Left forelimb (tissue), 1 donor: ENCODE data around the gene TBC1D16.
A peak's percentile ranks its signal among the peaks of the same experiment; 100 is the strongest.
"Not testable (repeated sequence)": the region's sequence is repeated elsewhere in the genome, so short reads cannot be mapped to it uniquely, and the experiment has no call there.

Source experiments
- DNase-seq: peaks from one replicate; pipeline ENCODE4 v3.0.0-alpha.2; 2018; ENCODE audit warnings: low spot score

Gene TBC1D16

DNA sequence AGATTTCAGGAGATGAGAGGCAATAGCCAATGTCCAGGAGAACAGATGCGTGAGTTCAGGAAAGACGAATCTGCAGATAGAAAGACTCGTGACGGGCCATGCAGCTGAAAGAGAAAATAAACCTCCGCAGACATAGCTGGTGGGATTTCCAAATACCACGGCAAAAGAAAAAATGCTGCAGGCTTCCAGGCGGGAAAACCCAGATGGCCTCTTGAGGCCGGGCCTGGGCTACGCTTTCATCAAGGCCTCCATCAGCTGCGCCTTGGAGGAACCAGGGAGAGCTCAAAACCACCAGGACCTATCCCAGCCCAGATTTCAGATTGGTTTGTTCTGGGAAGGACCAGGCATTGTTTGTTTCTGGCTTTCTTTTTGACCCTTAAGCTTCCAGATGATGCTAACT, 17.4 kb upstream of the TBC1D16 start:
- DNase-seq = no peak

DNA sequence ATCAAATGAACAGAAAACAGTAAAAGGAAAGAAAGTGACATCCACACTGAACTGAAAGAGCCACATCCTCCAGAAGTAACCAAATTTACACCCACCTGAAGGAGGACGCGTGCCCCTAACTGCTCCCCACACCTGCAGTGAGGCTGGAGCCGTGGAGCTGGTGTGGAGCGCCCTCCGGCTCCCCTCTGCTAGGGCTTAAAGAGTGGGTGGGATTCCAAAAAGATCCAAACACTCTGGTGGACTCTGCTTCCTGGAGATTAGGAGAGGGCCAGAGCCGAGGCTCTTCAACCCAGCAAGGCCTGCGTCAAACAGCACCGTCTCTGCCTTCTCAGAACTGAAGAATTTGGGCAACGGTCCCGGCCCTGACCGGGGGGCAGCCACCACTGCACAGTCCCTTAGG, 16.0 kb upstream of the TBC1D16 start:
- no peak for DNase-seq

DNA sequence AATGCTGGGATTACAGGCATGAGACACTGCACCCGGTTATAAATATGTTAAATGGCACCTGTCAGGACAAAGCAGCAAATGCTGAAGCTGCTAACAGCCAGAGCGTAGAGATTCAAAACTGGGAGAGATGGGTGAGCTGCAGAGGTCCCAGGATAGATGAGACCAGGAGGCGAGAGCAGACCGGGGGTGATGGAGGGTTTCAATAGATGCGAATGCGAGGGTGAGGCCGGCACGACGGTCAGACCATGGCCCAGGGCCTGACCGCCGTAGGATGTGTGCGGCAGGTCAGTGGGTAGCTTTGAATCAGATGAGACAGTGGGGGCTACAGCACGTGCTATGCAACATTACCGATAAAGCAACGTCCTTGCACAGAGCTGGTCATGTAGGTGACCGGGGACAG, 15.0 kb upstream of the TBC1D16 start:
- DNase-seq = no peak

DNA sequence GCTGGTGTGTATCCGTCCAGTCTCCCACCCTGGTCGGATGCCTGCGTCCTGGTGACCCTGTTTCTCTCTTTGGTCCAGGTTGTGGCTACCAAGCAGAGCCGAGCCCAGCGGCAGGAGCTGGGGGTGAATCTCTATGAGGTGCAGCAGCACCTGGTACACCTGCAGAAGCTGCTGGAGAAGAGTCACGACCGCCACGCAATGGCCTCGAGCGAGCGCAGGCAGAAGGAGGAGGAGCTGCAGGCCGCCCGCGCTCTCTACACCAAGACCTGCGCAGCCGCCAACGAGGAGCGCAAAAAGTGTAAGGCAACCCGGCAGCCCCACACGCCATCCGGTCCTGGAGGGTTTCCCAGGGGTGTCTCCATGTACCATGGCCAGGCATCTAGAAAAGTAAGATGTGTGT, 14.3 kb upstream of the TBC1D16 start:
- DNase-seq = no peak

DNA sequence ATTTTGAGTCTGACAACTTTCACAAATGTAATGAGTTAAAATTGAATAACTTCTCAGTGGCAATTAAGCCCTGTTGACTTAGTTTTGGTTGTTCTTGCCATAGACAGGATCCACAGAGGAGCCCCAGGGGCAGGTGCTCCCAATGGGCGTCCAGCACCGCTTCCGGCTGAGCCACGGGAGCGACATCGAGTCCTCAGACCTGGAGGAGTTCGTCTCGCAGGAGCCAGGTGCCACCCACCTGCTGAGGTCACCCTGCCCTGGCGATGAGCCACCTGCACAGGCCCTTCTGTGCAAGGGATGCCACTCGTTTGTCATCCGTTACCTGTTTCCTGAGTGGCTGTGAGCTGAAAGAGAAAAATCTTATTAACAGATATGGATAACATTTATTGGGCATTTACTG, 11.5 kb upstream of the TBC1D16 start:
- no peak for DNase-seq

DNA sequence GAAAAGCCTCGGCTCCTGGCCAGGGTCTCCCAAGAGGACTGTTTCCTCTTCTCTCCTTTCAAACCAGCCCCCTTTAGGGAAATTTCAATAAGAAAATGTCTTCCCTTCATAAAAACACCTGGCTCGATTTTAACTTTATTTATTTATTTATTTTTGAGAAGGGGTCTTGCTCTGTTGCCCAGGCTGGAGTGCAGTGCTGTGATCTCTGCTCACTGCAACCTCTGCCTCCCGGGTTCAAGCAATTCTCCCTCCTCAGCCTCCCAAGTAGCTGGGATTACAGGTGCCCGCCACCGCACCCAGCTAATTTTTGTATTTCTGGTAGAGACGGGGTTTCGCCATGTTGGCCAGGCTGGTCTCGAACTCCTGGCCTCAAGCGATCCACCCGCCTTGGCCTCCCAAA, 11.0 kb upstream of the TBC1D16 start:
- DNase-seq = not testable (repeated sequence)

DNA sequence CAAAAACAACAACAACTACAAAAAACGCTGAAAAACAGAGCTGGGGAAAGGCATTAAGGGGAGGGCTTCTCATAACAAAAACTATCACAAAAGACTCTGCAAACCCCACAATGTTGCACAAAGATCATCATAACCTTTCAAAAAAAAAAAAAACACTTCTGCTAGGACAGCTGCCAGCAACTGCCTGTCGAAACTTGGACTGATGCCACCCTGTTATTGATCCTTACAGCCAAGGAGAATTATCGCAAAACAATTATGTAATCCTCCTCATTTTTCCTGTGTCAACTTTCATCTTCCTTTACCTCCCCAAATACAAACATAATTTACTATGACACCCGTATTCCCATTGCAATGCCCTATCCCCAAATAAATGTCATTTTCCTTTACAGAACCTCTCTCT, 10.0 kb upstream of the TBC1D16 start:
- DNase-seq = no peak

DNA sequence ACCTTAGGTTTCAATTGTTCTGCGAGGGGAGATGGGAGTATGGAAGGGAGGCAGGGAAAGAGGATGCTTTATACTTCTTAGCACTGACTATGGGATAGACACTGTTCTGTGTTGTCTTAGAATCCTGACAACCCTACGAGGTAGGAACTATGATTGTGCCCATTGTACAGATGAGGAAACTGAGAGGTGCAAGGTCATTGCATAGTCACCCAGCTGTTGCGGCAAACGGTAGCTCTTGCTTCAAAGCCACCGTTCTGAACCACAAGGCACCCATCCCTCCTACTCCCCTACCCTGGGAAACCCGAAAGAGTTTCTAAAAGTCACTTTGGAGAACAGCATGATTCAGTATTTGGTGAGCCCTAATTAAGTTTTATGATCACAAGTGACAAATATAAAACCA, 8.3 kb upstream of the TBC1D16 start:
- DNase-seq = no peak

DNA sequence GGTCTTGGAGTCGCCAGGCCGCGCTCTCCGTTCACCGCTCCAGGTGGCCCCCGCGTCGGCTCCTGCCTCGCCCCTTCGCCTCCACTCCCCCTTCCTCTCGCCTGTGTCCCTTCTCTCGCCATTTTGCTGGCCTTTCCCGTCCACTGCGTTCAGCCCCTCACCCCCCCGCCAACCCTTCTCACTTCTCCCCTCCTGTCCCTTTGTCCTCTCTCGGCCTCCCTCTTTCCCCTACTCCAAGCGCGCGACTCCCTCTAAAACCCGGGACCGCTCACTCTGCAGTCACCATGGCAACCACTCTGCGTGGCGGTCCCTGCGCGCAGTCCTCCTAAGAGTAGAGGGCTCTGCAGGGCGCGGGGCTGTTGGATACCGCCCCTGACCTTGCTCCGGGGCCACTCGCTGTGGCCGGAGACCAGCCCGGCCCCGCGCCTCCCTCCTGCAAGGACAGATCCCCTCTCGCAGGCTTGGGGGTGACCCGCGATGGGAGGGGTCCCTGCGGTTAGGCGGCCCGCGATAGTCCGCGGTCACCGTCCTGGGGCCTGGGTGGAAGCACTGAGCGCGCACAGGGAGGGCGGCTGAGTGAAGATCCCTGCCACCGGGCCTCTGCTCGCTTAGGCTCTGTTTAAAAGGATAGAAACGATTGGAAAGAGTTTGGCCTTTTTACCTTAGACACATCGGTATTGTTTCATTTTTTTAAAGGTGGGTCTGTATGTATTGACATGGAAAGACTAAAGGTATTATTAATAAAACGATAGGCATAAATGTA, 1.2 kb upstream of the TBC1D16 start:
- peak; percentile 76 for DNase-seq

DNA sequence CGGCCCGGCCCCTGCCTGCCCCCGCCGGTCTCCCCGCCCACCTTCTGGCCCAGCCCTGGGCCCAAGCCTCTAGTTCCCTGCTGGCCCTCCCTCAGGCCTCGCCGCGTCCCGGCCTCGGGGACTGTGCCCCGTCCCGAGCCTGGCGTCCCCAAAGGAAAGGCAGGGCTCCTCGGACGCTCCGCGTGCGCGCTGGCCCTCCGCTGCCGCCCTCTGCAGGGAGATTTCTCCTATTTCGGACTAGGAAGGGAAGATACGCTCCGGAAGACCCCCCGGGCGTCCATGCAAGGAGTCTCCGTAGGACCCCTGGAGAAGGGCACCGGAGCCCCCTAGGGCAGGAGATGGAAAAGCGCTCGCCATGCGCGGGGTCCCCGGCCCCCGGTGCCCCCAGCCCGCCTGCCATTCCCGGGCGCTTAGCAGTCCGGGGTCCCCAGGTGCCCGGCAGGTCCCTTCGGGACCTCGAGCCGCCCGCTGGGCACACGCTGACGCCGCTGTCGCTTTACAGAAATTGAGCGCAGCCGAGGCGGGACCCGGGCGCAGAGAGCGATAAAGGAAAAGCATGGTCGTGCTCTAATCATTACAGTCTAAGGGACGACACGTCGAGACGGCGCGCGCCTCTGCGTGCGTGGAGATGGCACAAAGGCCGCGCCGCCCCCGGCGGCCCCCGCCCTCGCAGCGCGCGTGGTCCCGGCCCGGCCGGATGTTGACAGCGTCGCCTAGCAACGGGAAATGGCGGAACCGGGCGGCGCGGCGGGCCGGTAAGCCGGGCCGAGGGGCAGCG, 454 bp upstream of the TBC1D16 start, which contains the start of gene CCDC40:
Gene CCDC40, plus strand, starts transcription at position 706 of the 778 bp plus-strand sequence. Its CDS starts 21 bp downstream, at position 727.
- DNase-seq = peak; percentile 91

DNA sequence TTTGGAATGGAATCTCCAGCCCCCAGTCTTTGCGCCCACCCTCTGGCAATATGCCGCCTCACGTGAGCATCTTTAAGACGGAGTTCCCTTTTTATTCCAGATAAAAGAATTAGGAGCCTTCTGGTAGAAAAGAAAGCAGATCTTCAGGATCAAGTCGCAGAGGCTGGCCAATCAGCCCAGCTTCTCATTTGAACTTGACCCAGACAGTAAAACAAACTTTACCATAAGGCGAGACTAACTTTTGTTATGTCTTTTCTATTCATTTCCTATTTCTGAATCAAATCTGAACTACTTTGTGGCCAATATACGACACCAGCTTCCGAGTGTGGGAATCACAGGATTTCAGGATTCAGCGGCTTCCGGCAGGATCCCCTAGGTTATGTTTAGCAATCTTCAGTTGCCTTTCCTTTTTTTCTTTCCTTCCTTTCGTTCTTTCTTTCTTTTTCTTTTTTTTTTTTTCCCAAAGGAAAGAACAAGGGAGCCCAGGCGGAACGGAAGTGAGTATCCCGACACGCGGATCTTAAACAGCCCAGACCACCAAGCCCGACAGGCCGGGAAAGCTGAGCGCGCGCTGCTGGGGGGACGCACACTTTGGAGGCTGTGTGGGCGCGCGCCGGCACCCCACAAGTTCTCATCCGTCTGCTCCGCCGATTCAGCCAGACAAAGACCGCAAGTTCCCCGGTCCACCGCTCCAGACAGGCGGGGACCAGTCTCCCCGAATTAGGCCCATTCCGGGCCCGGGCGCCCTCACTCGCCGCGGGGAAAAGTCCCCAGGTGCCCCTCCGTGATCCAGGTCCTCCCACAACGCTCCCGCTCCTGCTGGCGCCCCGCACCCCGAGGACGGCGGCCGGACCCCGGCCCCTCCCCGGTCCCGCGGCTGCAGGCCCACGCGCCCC, 633 bp downstream of the TBC1D16 start:
- peak; percentile 73 for DNase-seq

DNA sequence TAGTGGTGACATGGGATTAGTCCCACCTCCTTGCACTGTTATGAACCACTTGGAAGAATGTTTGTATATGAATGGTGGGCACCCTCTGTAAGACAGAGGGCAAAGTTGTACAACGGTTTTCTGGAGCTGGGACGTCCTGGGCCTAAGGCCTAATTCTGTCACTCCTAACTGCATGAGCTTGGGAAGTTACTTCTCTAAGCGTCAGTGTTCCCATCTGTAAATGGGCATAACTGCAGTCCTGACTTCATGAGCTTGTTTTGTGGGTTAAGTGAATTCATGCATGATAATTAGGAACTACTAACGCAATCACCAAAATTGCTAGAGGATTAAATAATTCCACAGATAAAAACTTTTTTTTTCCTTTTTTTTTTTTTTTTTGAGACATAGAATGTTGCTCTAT, 1.8 kb downstream of the TBC1D16 start:
- DNase-seq = no peak

DNA sequence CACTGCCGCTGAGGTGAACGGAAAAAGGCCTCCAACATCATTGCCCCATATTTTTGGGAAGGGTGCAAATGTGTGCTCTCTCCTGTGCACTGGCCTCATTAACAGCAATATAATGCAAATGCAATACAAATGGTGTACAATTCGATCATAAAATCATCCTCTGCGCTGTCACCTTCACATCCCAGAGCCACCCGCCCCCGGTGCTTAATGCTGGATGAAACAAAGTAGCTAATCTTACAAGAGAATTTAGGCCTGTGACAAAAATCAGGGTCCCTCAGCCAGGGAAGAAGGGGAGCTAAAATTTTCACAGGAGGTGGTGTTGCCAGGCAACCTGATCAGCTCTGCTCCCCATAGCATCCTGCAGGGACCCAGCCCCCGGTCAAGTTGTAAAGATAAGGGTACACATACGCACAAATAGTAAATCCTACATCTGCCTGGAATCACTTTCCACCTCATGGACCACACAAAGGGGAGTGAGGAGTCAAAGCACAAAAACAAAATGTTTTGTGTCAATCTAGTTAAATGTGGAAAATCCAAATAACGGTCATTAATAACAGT, 3.0 kb downstream of the TBC1D16 start:
- no peak for DNase-seq

DNA sequence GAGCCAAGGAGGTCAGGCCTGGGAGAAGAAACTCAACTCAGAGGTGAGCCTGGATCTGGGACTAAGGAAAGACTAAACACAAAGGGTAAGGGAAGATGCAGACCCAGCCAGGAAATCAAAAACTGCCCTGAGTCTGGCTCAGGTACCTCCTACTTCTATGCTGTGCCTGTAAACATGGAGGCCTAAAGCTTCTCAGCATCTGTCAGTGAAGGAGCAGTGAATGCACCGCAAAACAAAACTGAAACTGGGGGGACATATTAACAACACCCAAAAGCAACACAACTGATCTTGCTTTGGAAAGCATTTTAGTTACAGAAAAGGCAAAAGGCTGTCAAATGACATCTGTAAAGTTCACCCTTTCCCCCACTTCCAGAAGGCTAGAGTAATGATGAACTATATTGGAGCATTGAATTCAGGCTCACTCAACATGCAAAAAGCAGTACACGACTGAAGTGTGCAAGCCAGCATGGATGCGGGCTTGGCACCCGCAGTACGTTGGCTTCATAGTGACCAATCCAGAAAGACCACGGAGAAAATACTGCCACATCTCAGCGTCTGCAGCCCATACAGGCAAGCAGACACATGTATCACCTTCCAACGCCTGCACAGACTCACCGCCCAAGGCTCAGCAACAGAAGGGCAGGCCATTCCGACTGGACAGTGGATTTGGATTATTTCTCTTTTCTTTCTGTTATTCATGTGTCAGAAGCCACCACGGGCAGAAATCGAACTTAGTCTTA, 3.8 kb downstream of the TBC1D16 start:
- DNase-seq = no peak

DNA sequence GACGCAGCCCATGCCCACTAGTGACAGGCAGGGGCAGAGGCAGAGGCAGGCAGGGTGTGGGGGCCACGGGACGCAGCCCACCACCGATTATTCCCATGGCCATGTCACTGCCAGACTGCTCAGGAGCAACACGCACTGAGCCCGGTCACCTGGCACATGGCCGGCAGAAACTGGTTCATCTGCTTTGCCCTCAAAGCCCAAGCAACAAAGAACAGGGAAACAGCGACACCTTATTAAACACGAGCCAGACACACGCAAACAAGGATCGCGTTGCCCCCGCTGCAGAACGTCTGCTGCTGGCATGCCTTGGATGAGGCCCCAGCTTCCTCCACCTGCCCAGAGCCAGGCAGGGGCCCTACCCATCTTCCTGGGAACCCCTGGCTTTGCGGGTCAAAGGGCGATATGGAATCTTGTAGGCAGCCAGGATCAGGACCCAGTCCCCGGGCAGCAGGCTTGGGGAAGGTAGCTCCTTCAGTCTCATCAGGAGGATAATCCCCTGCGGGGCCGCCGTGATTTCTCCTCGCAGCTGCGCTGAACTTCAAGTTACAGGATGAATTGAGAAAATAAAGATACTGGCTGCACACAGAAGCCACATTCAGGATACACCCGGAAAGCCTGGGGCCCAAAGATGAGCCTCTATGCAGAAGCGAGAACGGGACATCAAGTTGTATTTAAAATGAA, 4.8 kb downstream of the TBC1D16 start:
- DNase-seq = no peak

DNA sequence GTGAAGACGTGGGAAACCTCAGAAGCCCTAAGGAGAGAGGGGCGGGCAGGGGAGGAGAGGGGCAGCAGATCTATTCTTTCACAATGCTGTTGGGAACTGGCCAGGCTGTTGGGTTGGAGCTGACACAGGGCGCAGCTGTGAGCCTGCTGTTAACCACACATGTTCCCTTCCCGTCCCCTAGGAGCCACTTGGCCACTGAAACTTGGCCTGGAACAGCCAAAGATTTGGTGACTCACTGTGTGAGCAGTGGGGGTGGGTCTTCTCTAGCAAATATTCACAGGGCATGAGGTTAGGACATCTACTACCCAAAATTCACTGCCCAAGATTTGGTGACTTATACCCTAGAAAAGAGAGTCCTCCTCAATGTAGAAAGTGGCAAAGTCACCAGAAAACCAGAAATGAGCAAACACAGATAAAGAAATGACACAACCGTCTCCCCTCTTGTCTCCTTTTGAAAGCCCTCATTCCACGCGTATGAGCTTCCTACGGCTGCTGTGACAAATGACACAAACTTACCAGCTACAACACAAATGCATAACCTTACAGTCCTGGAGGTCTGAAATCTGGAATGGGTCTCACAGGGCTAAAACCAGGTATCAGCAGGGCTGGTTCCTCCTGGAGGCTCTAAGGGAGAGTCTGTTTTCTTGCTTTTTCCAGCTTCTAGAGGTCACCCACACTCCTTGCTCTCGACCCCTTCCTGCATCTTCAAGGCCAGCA, 6.3 kb downstream of the TBC1D16 start:
- DNase-seq = peak; percentile 88

DNA sequence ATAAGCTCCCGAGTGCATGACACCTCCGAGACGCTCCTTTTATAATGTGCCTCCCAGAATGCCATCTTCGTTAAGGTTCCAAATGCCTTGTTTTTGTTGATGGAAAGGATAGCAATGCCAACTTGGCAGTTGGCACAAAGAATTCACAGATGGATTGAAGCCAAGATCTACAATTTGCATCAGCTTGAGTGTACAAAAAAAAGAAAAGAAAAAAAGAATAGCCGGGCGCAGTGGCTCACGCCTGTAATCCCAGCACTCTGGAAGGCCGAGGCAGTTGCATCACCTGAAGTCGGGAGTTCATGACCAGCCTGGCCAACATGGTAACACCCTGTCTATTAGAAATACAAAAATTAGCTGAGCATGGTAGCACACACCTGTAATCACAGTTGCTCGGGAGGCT, 7.6 kb downstream of the TBC1D16 start:
- DNase-seq = no peak

DNA sequence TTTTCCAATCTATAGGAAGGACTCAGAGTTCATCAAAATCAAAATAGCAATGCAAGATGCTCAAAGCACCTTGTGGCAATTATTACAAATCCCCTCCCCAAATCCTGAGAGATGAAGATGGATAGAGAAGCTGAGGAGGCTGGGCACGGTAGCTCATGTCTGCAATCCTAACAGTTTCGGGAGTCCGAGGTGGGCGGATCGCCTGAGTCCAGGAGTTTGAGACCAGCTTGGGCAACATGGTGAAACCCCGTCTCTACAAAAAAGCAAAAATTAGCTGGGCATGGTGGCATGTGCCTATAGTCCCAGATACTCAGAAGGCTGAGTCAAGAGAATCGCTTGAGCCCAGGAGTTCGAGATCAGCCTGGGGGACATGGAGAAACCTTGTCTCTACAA, 8.6 kb downstream of the TBC1D16 start:
- no peak for DNase-seq

DNA sequence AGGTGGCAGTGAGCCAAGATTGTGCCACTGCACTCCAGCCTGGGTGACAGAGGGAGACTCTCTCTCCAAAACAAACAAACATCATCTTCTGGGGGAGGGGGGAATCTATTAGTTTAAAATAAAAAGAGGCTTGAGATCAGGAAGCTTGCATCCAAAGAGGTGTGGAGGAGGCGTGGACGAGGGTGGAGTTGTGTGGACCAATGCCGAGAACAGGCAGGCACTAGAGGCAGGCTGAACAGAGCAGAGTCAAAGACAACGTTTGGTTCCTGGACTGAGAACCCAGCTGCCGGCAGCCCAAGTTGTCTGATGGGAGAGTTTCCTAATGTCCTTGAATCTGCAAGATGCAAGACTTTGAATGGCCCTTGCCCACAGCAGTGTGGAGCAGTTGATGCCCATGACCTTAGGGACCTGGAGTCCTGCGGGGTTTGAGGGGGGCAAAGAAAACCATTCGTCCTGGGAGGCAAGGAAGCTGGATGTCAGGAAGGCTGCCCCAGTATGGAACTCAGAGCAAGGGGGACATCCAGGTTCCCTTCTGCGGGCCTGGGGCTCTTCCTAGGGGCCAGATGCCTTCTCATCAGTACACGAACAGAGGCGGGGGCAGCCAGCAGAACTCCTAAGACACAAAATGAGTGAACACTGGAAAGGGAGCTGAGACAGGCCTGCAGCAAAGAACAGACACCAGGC, 9.2 kb downstream of the TBC1D16 start:
- no peak for DNase-seq

DNA sequence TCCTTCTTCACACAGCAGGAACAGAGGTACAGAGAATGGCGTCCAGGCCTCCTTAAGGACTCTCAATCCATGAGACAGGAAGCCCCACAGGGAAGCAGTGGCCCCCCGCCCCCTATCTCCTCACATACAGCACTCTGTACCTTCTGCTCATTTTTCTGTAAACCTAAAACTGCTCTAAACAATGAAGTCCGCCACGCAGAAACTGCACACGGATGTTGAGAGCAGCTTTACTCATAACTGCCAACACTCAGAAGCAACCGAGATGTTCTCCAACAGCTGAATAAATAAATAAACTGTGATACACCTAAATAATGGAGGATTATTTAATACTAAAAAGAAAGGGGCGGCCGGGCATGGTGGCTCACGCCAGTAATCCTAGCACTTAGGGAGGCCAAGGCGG, 9.9 kb downstream of the TBC1D16 start:
- DNase-seq = no peak
